ENCODE data around the gene TPRA1. TPM values are rescaled to one million over a fixed set of nuclear protein-coding genes. Genes with fewer than 3 reads are reported as not detected.

The TPRA1 gene
- total RNA-seq, 1 experiment from 2014 or later: 20.0 TPM

- H3K23ac ChIP-seq (ENCODE audit: insufficient read length, low read depth, low read length): no peak overlapping the region
- WGBS (ENCODE audit: extremely low coverage, insufficient read length, low lambda C conversion rate): no CpG with 5 or more reads among the region's 5 CpGs
- H3K4me1 Mint-ChIP-seq: peaks cover 11 to 17% of the 10 kb centered on the region in 2 experiments
- no peaks in the 10 kb centered on the region for H4K20me1 ChIP-seq (ENCODE audit: control insufficient read depth, insufficient read depth, insufficient read length)
- no peaks in the 10 kb centered on the region for H3K36me3 Mint-ChIP-seq (ENCODE audit: insufficient read depth in 1 of 3, low read depth in 3 of 3)
- no peaks in the 10 kb centered on the region for H3K9me3 Mint-ChIP-seq
- no peak overlapping the region for H2BK5ac ChIP-seq (ENCODE audit: insufficient read length, low read length)
- no peak overlapping the region for H2BK12ac ChIP-seq (ENCODE audit: insufficient read length, low read depth, low read length)
- no peak overlapping the region for H3K14ac ChIP-seq (ENCODE audit: insufficient read depth, low read length)
- no peak overlapping the region for H3K27ac ChIP-seq (ENCODE audit: insufficient read length, low read depth, low read length)
- H3K4me1 ChIP-seq (ENCODE audit: insufficient read depth, low read length): no peaks in the 10 kb centered on the region; the same call in 1 of the 2 replicates
- no peak overlapping the region for H2BK15ac ChIP-seq (ENCODE audit: low read depth, low read length)
- no peak overlapping the region for H3K4ac ChIP-seq (ENCODE audit: low read depth, low read length)
- no peaks in the 10 kb centered on the region for H3K23me2 ChIP-seq (ENCODE audit: insufficient read length, low read depth, low read length, poor library complexity, severe bottlenecking)
- no peak for DNase-seq
- H3K27ac Mint-ChIP-seq: no peak overlapping the region
- H3K56ac ChIP-seq (ENCODE audit: insufficient read length, low read depth, low read length): no peak overlapping the region
- no peak overlapping the region for H3K4me2 ChIP-seq (ENCODE audit: insufficient read depth, insufficient read length, low read length)
- H2BK20ac ChIP-seq (ENCODE audit: low read depth, low read length, poor library complexity, severe bottlenecking): no peak overlapping the region
- H3K18ac ChIP-seq (ENCODE audit: insufficient read length, low read depth, low read length): no peak overlapping the region
- TF ChIP-seq CTCF (conservative IDR thresholded peaks at IDR 0.05): no peak
- no peak overlapping the region for H2BK120ac ChIP-seq (ENCODE audit: low read depth, low read length, poor library complexity, severe bottlenecking)
- H3K27me3 ChIP-seq (ENCODE audit: insufficient read depth, low read length): no peaks in the 10 kb centered on the region
- no peak overlapping the region for H4K5ac ChIP-seq (ENCODE audit: insufficient read length, low read depth, low read length)
- H4K8ac ChIP-seq (replicated peaks; ENCODE audit: insufficient read length, low read depth, low read length): no peak overlapping the region
- no peak overlapping the region for H4K91ac ChIP-seq (ENCODE audit: insufficient read length, low read depth, low read length)
- peaks cover 10% of the 10 kb centered on the region for H3K27me3 Mint-ChIP-seq (ENCODE audit: low read depth)
- H3K9ac ChIP-seq (ENCODE audit: extremely low read depth, insufficient read length, low read length): no peak overlapping the region
- no peak overlapping the region for H2AK5ac ChIP-seq (ENCODE audit: insufficient read length, low read length)
- no peaks in the 10 kb centered on the region for H3K79me1 ChIP-seq (ENCODE audit: insufficient read depth, low read depth, low read length, poor library complexity, severe bottlenecking)
- H3T11ph ChIP-seq (ENCODE audit: low read length): no peak overlapping the region
- H3K9me3 ChIP-seq (ENCODE audit: control insufficient read depth, low read depth, low read length): no peaks in the 10 kb centered on the region
- H2AFZ ChIP-seq (ENCODE audit: low read length): no peak overlapping the region
- H3K4me3 Mint-ChIP-seq: no peak overlapping the region
- H3K79me2 ChIP-seq (ENCODE audit: insufficient read depth, low read length): no peaks in the 10 kb centered on the region
Measured at GRCh38 chr3:127541320-127541719, 49.2 kb downstream of the TPRA1 start.

Measured in H9 (cell line).